DMS79 treated with DMSO at 0.1 percent for 48 hours (cell line): ENCODE data around the gene SERPINB8.

Source experiments
- DNase-seq: peaks from one replicate; lab custom pipeline; 2025; lab: John Stamatoyannopoulos, UW

The SERPINB8 gene

DNA sequence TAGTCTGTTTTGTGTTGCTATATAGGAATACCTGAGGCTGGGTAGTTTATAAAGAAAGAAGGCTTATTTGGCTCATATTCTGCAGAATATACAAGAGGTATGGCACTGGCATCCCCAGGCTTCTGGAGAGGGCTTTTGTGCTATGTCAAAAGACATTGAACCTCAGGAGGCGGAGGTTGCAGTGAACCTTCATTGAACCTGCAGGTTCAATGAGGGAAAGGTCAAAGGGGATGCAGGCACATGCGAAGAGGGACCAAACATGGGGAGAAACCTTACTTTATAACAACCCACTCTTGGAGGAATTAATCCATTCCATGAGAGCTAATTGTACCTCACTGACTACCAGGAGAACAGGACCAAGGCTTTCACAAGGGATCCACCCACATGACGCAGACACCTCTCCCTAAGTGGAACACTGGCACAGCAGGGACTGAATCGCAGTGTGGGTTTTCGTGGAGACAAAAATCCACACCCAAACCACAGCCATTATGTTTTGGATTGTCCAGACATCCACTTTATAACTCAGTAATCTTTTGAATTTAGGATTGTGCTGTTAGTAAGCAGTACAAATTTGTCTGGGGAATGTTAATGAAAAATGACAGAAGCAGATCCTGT, 4.1 kb upstream of the SERPINB8 start:
- no peak for DNase-seq

DNA sequence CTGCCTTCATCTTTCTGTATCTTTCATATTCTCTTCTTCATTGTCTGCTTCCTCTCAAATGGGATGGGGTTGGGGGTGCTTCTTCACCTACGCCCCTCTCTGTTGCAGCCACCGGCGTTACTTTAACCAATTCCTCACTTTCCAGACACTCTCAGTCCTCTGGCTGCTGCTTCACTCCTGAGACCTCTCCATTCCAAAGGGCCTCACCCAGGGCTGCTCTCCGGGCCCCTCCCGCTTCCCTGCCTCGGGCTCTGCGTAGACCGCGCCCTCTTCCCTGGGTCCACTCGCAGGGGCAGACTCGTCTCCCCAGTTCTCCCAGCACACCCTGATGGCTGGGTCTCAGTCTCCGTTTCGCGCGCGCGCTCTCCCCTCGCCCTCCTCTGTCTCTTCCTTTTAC, 926 bp downstream of the SERPINB8 start:
- DNase-seq, result peak; percentile 78

DNA sequence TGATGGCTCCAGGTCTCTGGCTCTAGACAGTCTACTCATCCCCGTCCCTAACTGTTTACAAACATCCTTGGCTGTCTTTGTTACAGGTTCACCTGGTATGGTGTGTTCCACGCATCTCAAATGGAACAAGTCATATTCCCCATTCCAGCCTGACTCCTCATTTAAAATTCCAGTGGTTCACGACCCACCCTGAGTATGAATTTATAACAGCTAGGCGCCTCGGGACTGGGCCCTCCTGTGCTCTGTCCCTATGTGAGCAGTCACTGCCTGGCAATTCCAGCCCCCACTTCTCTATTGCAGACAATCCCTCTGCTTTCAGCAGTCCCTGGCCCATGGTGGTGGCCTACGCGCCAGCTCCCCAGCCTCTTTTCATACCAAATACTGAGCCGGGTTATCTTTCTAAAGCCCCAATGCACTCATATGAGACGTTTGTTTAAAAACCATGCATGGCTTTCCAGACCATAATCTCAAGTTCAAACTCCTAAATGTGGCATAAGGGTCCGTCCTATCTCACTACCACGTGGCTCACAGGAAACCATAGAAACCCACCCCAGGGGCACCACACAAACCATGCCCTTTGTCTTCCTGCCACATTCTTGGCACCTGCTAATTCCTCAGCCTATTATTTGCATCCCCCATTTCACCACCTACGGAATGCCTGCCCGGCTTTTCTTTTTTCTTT, 1.6 kb downstream of the SERPINB8 start:
- DNase-seq, result peak; percentile 36

DNA sequence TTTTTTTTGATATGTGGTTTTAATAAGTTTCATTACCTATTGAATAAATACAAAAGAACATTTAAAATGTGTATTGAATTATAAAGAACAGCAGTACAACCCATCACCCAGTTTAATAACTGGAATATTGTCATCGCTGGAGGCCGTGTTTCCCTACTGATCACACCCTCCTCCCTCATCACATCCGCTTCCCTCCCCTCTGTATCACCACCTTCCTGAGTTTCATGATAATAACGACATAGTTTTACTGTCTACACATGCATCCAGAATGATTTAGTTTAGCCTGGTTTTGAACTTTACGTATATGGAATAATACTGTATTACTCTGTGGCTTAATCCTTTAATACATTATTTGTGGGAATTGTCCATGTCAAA, 2.1 kb downstream of the SERPINB8 start:
- no peak for DNase-seq

DNA sequence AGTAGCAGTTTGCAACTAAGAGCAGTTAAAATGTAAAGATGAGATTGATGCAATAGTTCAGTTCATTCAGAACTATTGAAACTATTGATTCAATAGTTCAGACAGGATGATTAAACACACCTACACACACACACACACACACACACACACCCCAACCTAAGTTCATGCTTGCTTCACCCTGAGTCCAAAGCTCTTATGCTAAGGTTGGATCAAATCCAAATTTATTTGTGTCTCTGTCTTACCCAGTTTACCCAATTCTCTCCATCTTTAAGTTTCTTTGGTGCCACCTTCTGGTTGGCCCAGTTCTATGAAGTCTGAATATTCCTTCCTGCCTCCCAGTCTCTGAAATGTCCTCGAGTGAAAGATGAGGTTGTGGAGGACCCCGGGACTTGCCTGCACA, 5.1 kb downstream of the SERPINB8 start:
- DNase-seq, result no peak

DNA sequence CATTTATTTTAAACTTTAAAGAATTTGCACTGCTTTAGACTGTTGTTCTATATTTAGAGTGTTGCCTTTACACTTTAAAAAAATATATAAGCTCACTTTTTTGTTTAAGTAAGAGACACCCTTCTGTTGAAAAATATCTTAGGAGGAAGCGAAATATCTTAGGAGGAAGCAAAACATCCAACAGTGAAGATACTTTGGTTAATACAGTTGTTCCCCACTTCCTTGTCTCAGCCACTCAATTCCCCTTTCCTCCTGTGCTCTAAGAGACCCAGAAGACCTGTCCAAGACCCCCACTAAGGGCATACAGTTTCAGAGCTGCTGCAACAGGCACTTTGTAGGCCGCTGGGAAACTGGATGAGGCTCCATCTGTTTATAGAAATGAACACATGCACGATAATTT, 5.7 kb downstream of the SERPINB8 start:
- DNase-seq, result no peak

DNA sequence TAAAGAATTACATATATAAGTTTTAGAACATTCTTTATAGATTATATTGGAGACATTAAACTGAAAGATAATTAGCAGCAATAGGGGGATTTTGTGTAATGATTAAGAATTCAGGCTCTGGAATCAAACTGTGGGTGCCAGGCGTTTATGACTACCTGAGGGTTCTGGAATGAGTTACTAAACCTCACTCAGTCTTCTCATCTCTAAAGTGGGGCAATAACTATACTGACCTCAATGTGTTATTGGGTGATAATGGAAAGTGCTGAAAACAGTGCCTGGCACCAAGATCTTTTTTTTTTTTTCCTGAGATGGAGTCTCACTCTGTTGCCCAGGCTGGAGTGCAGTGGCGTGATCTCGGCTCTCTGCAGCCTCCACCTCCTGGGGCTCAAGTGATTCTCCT, 7.2 kb downstream of the SERPINB8 start:
- no peak for DNase-seq

DNA sequence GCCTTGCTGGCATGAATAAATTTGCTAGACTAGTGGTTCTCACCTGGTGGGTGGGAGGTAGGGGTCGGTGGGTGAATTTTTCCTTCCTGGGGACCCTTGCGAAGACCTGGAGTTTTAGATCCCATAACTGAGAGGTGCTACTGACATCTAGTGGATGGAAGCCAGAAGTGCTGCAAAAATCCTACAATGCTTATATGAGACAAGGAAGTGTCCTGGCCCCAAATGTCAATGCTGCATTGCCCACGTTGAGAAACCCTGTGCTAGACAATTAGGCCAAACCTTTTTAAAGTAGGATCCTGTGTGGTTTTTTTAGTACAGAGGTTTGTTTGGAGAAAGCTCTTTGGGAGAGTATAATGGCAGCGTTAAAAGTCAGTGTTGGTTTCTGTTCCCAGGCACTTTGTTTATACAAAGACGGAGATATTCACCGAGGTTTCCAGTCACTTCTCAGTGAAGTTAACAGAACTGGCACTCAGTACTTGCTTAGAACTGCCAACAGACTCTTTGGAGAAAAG, 9.6 kb downstream of the SERPINB8 start:
- DNase-seq, result peak; percentile 22

DNA sequence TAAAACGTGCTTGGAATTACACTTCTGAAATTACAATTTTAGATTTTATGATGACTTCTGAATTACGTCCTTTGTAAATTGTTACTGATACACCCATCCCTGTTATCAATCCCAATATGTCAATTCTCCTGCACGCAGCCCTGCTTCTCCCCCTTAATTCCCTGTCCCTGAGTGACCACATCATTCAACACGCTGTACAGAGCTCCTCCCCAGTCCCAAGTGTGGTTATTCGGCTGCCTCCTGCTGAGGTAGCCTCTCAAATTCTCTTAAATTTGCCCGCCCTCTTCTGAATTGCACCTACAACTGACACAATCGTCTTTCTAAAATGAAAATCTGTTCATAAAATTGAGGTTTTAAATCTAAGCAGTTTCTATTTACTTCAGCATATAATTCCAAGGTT, 10.1 kb downstream of the SERPINB8 start:
- DNase-seq, result no peak

DNA sequence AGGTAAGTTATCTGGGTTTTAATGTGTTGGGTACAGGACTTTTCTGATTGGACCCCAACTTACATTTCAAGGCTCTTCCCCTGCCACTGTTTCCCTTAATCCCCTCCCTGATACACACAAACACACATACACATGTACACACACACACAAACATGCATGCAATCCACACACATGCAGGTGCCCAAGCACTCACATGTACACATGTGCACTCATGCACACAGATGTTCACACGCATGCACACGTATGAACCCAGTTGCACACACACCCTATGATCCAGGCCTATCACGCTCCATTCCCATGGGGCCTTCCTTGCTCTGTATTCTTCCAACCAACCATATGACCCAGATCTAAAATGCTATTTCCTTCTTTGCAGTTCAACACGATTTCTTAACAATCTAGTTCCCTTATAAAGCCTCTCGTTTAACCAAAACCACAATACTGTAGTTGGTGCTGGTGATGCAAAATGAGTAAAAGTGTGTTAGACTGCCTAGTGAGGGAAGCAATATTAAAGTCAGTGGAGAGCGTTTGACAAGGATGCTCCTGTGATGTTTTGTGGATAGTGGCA, 11.1 kb downstream of the SERPINB8 start:
- DNase-seq, result no peak

DNA sequence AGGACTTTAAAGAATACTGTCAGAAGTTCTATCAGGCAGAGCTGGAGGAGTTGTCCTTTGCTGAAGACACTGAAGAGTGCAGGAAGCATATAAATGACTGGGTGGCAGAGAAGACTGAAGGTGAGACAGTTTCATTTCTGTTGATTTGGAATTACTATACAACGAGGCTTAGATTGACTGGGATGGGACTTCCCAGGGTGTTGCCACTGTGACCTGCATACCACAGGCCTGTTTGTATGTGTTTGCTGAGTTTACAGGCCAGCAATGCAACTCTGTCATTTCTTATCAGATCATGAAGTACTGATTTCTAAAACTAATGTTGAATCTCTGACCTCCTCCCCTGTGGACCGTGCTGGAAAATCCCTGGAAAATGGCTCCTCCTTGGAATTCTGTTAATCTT, 11.8 kb downstream of the SERPINB8 start:
- no peak for DNase-seq

DNA sequence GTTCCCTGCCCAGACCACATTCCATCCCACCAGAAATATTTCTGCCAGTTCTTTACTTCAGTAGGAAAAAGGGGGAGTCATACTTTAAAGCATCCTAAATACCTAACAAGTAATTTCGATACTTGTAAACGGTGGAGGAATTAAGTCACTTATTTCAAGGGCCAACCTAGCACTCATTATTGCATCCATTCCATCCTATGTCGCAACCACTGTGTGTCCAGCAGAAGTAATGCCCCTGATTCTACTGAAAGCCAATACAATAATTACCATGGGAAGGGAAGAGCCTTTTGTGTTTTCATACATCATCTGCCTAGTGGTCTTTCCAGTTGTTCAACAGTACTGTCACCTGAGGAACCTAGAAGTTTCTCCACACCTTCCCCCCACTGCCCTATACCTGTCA, 12.5 kb downstream of the SERPINB8 start:
- DNase-seq, result no peak

DNA sequence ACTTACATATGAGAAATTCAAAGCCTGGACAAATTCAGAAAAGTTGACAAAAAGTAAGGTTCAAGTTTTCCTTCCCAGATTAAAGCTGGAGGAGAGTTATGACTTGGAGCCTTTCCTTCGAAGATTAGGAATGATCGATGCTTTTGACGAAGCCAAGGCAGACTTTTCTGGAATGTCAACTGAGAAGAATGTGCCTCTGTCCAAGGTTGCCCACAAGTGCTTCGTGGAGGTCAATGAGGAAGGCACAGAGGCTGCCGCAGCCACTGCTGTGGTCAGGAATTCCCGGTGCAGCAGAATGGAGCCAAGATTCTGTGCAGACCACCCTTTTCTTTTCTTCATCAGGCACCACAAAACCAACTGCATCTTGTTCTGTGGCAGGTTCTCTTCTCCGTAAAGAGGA, 17.0 kb downstream of the SERPINB8 start:
- DNase-seq, result no peak

DNA sequence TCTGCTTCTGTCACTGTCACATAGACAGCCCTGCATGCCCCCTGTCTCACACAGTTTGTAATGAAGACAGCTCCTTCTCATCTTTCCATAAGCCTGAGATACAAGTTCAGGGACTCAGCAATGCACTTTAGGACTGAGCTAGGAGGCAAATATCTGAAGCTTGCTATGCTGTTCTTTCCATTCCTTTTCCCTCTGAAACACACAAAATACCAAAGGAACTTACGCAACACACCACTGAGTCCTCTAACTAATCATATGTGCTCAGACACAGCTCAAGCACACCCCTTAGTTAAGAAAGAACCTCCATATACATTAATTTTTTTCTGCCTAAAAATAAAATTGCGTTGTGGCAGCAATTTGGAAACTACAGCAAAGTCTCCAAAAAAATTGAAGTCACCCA, 17.9 kb downstream of the SERPINB8 start:
- DNase-seq, result no peak

DNA sequence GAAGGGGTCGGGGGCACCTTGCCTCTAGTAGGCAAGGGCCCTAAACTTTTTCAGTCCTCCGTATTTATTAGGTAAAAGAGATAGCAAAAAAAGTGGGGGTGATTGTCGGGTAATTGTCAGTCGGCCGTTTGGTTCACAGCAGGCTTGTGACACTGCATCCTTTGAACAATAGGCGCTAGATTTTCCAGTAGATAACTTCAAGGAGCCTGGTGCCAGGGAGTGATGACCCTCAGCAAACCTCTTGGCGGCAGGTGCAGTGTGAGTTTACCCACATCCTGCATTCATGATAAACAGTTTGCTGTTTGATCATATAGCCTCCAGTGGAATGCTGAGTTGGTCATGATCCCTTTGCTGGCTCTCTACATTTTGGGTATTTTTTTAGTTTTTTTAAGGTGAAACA, 22.9 kb downstream of the SERPINB8 start:
- DNase-seq, result no peak

DNA sequence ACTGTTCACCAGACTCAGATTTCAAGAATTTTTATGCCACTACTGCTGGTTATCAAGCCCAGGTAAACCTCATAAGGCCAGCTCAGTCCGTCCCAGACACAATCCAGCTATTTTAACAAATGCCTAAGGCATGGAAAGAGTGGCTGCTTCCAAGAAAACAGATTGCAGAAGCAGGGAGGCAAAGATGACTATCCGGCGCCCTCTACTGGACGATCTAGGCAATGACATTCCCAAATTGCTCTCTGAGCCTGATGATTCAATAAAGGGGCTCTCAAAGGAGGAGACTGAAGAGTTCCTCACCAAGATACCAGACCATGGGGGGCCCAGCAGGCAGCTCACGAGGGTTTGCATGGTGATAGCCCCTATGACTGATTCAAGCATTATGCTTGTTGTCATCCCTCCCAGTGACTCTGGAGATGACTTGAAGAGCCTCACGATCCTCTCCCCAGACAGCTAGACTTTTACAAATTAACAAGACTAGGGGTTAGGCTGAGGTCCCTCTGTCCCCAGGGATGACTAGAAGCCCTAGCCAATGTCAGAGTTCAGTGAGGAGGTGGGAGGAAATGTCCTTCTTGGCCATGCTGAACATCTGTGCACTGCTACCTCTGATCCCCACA, 25.0 kb downstream of the SERPINB8 start:
- no peak for DNase-seq

DNA sequence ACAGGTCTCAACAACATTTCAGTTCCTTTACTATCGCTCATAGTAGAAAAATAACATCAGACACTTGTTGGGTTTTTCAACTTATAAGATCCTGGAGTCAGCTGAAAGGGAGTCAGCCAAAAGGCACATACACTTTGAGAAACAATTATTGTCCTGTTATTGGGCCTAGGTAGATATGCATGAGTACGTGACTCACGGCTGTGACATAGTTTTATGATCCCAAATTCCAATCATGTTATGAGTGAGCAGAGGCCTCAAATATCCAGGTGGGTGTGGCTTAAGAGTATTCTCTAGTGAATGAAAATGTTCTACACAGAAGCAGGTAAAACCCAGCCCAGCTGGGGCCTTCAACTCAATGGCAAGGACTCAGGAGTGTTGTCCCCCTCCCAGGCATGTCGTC, 27.2 kb downstream of the SERPINB8 start:
- DNase-seq, result no peak

DNA sequence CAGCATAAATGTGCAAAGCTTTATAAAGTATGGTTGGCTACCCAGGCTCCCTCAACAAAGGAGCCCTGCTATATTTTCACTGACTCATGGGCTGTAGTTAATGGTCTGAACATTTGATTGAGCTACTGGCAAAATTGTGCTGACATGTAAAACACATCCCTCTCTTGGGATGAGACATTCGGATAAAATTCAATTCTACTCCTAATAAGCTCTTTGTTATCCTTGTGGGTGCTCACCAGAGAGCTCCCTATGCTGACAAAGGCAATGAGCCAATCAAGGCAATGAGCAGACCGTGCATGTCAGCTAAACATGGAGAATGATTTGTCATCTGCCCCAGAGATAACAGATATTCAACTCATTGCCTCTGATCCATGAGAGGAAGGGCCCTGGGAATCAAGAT, 27.7 kb downstream of the SERPINB8 start:
- DNase-seq, result no peak

DNA sequence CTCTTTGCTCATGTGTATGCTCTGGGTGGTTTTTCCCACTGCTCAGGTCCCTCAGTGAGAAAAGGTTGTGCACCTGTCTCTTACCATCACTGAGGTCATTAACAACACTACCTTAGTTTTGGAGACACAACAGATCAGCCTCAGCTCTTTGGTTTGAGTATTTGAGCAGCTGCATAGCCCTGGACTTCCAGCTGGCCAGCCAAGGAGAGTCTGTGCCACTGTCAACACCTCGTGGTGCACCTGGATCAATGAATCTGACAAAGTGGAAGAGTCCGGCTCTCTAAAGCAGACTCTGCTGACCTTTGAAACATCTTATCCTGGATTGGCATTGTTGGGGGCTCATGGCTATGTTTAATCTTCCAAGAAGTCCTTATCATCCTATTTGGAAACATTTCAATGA, 30.0 kb downstream of the SERPINB8 start:
- no peak for DNase-seq

DNA sequence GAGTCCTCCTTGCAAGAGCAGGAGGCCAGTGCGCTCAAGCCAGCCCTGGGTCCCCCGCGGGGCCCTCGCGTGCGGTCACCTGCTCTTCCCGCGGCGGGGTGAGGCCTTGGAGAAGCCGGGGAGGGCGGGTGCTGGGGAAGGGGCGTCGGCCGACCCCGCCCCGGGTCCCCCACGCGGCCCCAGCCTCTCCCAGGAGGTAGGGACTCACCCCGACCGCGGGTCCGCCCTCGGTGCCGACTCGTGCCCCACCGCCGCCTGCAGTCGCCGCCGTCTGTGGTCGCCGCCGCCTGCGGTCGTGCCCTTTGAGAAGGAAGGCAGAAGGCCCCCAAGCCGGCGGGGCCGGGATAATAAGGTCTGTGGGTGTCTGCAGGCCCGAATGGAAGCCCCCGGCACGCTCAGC, 32.7 kb downstream of the SERPINB8 start:
- DNase-seq, result no peak

DNA sequence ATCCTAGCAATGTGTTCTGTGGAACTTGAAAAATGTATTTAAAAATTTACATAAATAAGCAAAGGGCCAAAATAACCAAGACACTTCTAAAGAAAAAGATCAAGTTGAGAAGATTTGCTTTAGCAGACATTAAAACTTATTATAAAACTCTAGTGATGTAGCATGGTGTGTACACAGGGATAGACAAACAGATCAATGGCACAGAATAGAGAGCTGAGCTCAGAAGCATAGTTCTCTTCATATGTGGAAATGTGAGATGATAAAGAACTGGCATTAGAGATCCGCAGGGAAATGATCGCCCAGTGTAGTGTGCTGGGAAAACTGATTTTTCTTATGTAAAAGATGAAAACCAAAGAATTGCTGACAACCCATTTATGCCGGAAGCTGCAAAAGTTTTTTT, 39.4 kb downstream of the SERPINB8 start:
- no peak for DNase-seq

DNA sequence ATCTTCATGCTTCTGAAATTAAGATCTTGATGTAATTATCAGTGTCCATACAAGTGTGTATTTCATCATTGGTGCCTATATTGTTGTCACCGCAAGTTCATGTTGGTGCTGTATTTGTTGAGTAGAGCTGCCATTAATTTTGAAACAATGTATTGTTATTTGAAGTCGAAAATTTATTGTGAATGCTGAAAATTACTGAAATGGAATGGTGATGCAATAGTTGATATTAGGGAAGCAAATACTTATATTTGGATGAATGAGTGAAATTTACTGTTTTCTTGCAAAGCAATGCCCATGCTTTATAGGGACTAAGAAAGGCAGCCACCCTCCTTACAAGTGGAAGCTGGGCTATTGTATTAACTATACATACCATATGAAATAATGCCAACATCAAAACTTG, 41.6 kb downstream of the SERPINB8 start:
- DNase-seq, result no peak

DNA sequence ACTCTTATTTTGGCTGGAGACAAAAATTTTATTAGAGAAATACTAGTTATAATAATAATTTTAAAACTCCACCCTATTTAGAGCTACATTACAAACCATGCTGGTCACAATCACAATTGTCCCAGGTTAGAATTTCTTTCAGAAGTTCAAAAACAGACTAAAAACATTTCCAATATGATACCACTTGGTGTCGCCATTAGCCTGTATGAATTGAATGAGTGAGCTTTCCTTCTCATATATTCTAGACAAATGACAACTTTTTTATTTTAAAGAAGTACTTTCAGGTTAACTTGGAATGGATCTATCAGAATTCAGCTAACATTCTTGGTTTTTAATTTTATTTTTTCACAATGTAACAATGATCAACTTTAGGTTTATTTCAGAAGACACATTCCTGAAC, 48.0 kb downstream of the SERPINB8 start:
- peak; percentile 35 for DNase-seq
